ENCODE measurements around the gene TMEM248. TPM values are rescaled to one million over a fixed set of nuclear protein-coding genes. Genes with fewer than 3 reads are reported as not detected.

Gene TMEM248
- total and polyA plus RNA-seq, 2 of the 13 experiments (the other 11 are each of a cell fraction or from before 2014, with no cell fraction given): 54.3 to 109 TPM

- TF ChIP-seq ZBTB7A (CRISPR knock-in tag; IDR thresholded peaks at IDR 0.05) (no peak), ZNF704 (CRISPR knock-in tag; IDR thresholded peaks at IDR 0.05; ENCODE audit: borderline replicate concordance) (no peak), TERF1 (CRISPR knock-in tag; IDR thresholded peaks at IDR 0.05) (no peak), FOXA3 (CRISPR knock-in tag; IDR thresholded peaks at IDR 0.05) (no peak), ZNF296 (CRISPR knock-in tag; conservative IDR thresholded peaks at IDR 0.05) (no peak)
- TF ChIP-seq, protein P1, sequence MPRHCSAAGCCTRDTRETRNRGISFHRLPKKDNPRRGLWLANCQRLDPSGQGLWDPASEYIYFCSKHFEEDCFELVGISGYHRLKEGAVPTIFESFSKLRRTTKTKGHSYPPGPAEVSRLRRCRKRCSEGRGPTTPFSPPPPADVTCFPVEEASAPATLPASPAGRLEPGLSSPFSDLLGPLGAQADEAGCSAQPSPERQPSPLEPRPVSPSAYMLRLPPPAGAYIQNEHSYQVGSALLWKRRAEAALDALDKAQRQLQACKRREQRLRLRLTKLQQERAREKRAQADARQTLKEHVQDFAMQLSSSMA (CRISPR knock-in tag; IDR thresholded peaks at IDR 0.05): no peak
Measured at GRCh38 chr7:66961096-66961495, 40.1 kb downstream of the TMEM248 start (continued).

DNA sequence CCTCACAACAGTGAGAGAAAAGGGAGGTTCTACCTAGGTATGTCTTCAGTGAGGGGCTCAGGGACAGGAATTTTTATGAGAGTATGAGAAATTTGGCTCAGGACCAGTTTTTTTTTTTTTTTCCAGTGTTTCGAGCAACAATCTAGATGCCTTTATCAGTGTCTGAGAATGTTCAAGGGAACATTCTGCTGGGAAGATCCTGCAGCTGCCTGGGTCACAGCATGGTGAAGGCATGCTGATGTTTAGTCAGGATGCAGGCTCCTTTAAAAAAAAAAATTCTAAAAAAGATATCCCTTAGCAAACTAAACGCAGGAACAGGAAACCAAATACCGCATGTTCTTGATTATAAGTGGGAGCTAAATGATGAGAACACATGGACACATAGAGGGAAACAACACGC is 43.4 kb downstream of the TMEM248 start:
- Histone ChIP-seq H4K20me1 (ENCODE audit: insufficient read depth, low read length) (no peaks in the 10 kb centered on the region), H3K27me3 (ENCODE audit: control insufficient read depth in 1 of 2, insufficient read depth in 2 of 2, low read length in 2 of 2) (no peaks in the 10 kb centered on the region), H3K79me2 (ENCODE audit: insufficient read depth, low read length) (no peaks in the 10 kb centered on the region), H3K9me3 (ENCODE audit: low read length) (no peaks in the 10 kb centered on the region), H3K4me3 (replicated peaks in 1 of 3; ENCODE audit: insufficient read depth in 1 of 3, low read depth in 2 of 3, low read length in 3 of 3) (no peak overlapping the region), H3K36me3 (replicated peaks in 1 of 2; ENCODE audit: control insufficient read depth in 1 of 2, insufficient read depth in 2 of 2, low read length in 2 of 2) (no peaks in the 10 kb centered on the region), H3K4me1 (ENCODE audit: insufficient read depth, low read length) (peaks cover 13% of the 10 kb centered on the region), H3K9ac (ENCODE audit: insufficient read depth, low read depth, low read length) (no peak overlapping the region), H3K4me2 (ENCODE audit: low read depth, low read length) (no peak overlapping the region), H2AFZ (ENCODE audit: low read length) (no peak overlapping the region), H3K27ac (ENCODE audit: extremely low read length, insufficient read depth, low read length) (no peak overlapping the region)
- in situ Hi-C loops (cut with HindIII; ENCODE audit: extremely low pct_ligation_motif_present, low pct_unique_long_range_greater_than_20kb) (no loop called here), intact Hi-C loops (cut with micrococcal nuclease; ENCODE audit: unreplicated experiment) (no loop called here)
- no peak for DNase-seq (ENCODE audit: low spot score)
- no peak for TF ChIP-seq ZSCAN20 (CRISPR knock-in tag; IDR thresholded peaks at IDR 0.05; ENCODE audit: borderline replicate concordance)
- TF ChIP-seq CCAR2 (optimal IDR thresholded peaks at IDR 0.05; ENCODE audit: low read depth, low read length): no peak
- no peak for TF ChIP-seq ZC3H13 (CRISPR knock-in tag; IDR thresholded peaks at IDR 0.05)
- TF ChIP-seq ZNF567 (CRISPR knock-in tag; IDR thresholded peaks at IDR 0.05; ENCODE audit: borderline replicate concordance): no peak
- no peak for TF ChIP-seq NONO (IDR thresholded peaks at IDR 0.05)
- no peak for TF ChIP-seq NONO (CRISPR knock-in tag; conservative IDR thresholded peaks at IDR 0.05)
- TF ChIP-seq ZNF550 (CRISPR knock-in tag; IDR thresholded peaks at IDR 0.05; ENCODE audit: borderline replicate concordance): no peak
- no peak for TF ChIP-seq HNF4G (IDR thresholded peaks at IDR 0.05; ENCODE audit: borderline replicate concordance, low read depth, low read length)
- TF ChIP-seq HNF4G (CRISPR knock-in tag; IDR thresholded peaks at IDR 0.05; ENCODE audit: borderline replicate concordance, low read depth): no peak
- TF ChIP-seq ZNF20 (CRISPR knock-in tag; IDR thresholded peaks at IDR 0.05): no peak
- WGBS (ENCODE audit: low lambda C conversion rate): 74% methylated on average over 4 of the region's 4 CpGs
- POLR2A ChIA-PET: no interaction called here
- ATAC-seq: no peak
- FAIRE-seq: no peak
- CTCF ChIA-PET (ENCODE audit: low intra/inter-chr PET ratio, low total read pairs): no interaction called here
- no TSS peak for BruUV-seq (replicated peaks)
